Right lobe of liver (tissue), 6 donors: ENCODE results near the gene DHRS3. TPM values are rescaled to one million over a fixed set of nuclear protein-coding genes. Genes with fewer than 3 reads are reported as not detected.
"Not testable (repeated sequence)": the region's sequence is repeated elsewhere in the genome, so short reads cannot be mapped to it uniquely, and the experiment has no call there.

ENCODE experiments used
- ATAC-seq, 4 donors: fragments of 200-7000 bp; cut with Tn5 transposase; one replicate each; pipeline ENCODE4 v1.9.1; 2020; ENCODE audit warnings: mild to moderate bottlenecking in 4 of 4, moderate library complexity in 4 of 4
- DNase-seq, 3 donors: peaks; one replicate each; pipeline ENCODE4 v3.0.0-alpha.2; 2020
- H3K27ac ChIP-seq, 3 donors: fragments of 200-600 bp; one replicate each; pipeline ENCODE4 v1.8.0; 2022
- H3K27me3 ChIP-seq, 2 donors: fragments of 200-600 bp; one replicate each; pipeline ENCODE4 v1.8.0; 2022
- H3K36me3 ChIP-seq, 4 donors: fragments of 200-600 bp; sonication (generic) in 1 of 4; one replicate each; pipeline versions ENCODE4 v1.5.1 to v1.8.0; 2017 to 2022; ENCODE audit warnings: control low read depth in 1 of 4
- H3K4me1 ChIP-seq, 4 donors: fragments of 200-600 bp; sonication (generic) in 1 of 4; one replicate each; pipeline versions ENCODE4 v1.5.1 to v1.8.0; 2017 to 2022; ENCODE audit warnings: control low read depth in 1 of 4
- H3K4me3 ChIP-seq, 3 donors: fragments of 200-600 bp; one replicate each; pipeline ENCODE4 v1.8.0; 2022
- H3K9me3 ChIP-seq, 4 donors: fragments of 200-600 bp; sonication (generic) in 1 of 4; one replicate each; pipeline versions ENCODE4 v1.5.1 to v1.8.0; 2017 to 2022; ENCODE audit warnings: control low read depth in 1 of 4
- CTCF ChIP-seq, 4 donors: fragments of 200-600 bp in 3 of 4; fragments of 450-650 bp in 1 of 4; IDR thresholded peaks; one replicate each; pipeline versions ENCODE4 v1.5.1 to v1.8.0; 2016 to 2022; ENCODE audit warnings: antibody characterized with exemption in 4 of 4, mild to moderate bottlenecking in 2 of 4
- POLR2A ChIP-seq: fragments of 450-650 bp; IDR thresholded peaks from one replicate; pipeline ENCODE4 v1.6.1; 2017; ENCODE audit warnings: antibody characterized with exemption, mild to moderate bottlenecking
- WGBS: methylation state at CpG from one replicate; pipeline ENCODE4 v1.1.6; 2018; ENCODE audit warnings: low coverage, low lambda C conversion rate; ENCODE audit not compliant: insufficient coverage; ENCODE audit errors: missing lambda C conversion rate; 5-methylcytosine and 5-hydroxymethylcytosine counted together
- intact Hi-C, 2 donors: fragments of 100-400 bp; cut with DNase I; formaldehyde crosslinking; loops; one replicate each; pipeline versions ENCODE4 v1.11.2 to v1.14.1; 2022
- total RNA-seq, 6 experiments: library from RNA; depleted of rRNA in 2 of 6; stranded (reverse); fragments of >200 nt in 2 of 6; fragmentation: NEBNext Ultra II Directional in 3 of 6; extraction: Animal tissue kit (Norgen Biotek cat#: 25700) in 3 of 6; gene quantifications; one replicate each; pipeline versions ENCODE4 v1.1.0 to v1.2.4, GENCODE V29; 2016 to 2023
- donor health status: DM: no; HTN: yes; CAD: no.
- donor health status: DM: no; HTN: no; CAD: no.
- donor health status: DM: no; HTN: no; CAD: no.
- donor health status: DM: no; HTN: yes; CAD: no.
- donor health status: DM: no; HTN: yes; CAD: no.

Gene DHRS3
- total RNA-seq, 6 experiments from 2014 or later: 132 to 252 (median 172) TPM

- peak; percentile 57 to 73 (median 66) for ATAC-seq
- no peaks in the 10 kb centered on the region for H3K9me3 ChIP-seq
- TF ChIP-seq POLR2A (peak; percentile 51), CTCF (IDR thresholded peaks at IDR 0.05) (no peak)
- peak; percentile 87 to 94 (median 91) for DNase-seq
- peak overlapping the region; percentile 55 to 95 (median 80) for H3K27ac ChIP-seq
- no peaks in the 10 kb centered on the region for H3K27me3 ChIP-seq
- intact Hi-C loops: loop anchor here (10.0 kb wide), 1 partner anchor 73 kb away; no protein-coding TSS in a partner anchor
- H3K4me3 ChIP-seq: peak overlapping the region; percentile 18 to 49 (median 48)
- H3K4me1 ChIP-seq: peaks cover 0 to 77% (median 19%) of the 10 kb centered on the region in 4 donors
- 33% methylated on average over 1 of the region's 16 CpGs for WGBS
- no peaks in the 10 kb centered on the region for H3K36me3 ChIP-seq
Observed at GRCh38 chr1:12527564-12527963, 90.4 kb downstream of the DHRS3 start.

- H3K4me3 ChIP-seq: peak overlapping the region; percentile 16 to 48 (median 46)
- H3K9me3 ChIP-seq: no peaks in the 10 kb centered on the region
- H3K36me3 ChIP-seq: no peaks in the 10 kb centered on the region
- DNase-seq (peak; percentile 80 to 93 (median 88)), ATAC-seq (peak; percentile 40 to 74 (median 58))
- WGBS: 25% methylated on average over 10 of the region's 13 CpGs
- H3K27me3 ChIP-seq: no peaks in the 10 kb centered on the region
- intact Hi-C loops: loop anchor here (10.0 kb wide), 1 partner anchor 71 kb away; no protein-coding TSS in a partner anchor
- peaks cover 0 to 65% (median 19%) of the 10 kb centered on the region in 4 donors for H3K4me1 ChIP-seq
- peak overlapping the region; percentile 55 to 95 (median 80) for H3K27ac ChIP-seq
- peak; percentile 49 for TF ChIP-seq POLR2A
- TF ChIP-seq CTCF (IDR thresholded peaks at IDR 0.05): no peak
Observed at GRCh38 chr1:12525311-12526181, 92.5 kb downstream of the DHRS3 start.

- Histone ChIP-seq H3K4me3 (no peak overlapping the region), H3K9me3 (no peaks in the 10 kb centered on the region), H3K27ac (peak overlapping the region; percentile 52 to 95 (median 55)), H3K4me1 (peaks cover 0 to 53% (median 14%) of the 10 kb centered on the region in 4 donors), H3K27me3 (no peaks in the 10 kb centered on the region), H3K36me3 (no peaks in the 10 kb centered on the region)
- DNase-seq: no peak
- no peak for ATAC-seq
- WGBS: 100% methylated on average over 2 of the region's 2 CpGs
- no peak for TF ChIP-seq POLR2A
- intact Hi-C loops: loop anchor here (10.0 kb wide), 1 partner anchor 69 kb away; no protein-coding TSS in a partner anchor
Observed at GRCh38 chr1:12524266-12524665, 93.7 kb downstream of the DHRS3 start.

GRCh38 chr1:12522780-12523179 lies 95.2 kb downstream of the DHRS3 start:
- not testable (repeated sequence) for H3K36me3 ChIP-seq, H3K9me3 ChIP-seq, ATAC-seq, H3K27me3 ChIP-seq
- peak overlapping the region in 2 of 3 donors; percentile 26 to 95 for H3K27ac ChIP-seq
- intact Hi-C loops: loop anchor here (10.0 kb wide), 1 partner anchor 68 kb away; no protein-coding TSS in a partner anchor
- H3K4me3 ChIP-seq: peak overlapping the region in 1 of 3 donors; percentile 4
- DNase-seq: peak in 2 of 3 donors; percentile 48 to 53
- WGBS: 56% methylated on average over 9 of the region's 9 CpGs
- peaks cover 0 to 40% (median 14%) of the 10 kb centered on the region in 4 donors for H3K4me1 ChIP-seq

- Histone ChIP-seq H3K4me3 (no peak overlapping the region), H3K9me3 (no peaks in the 10 kb centered on the region), H3K27me3 (no peaks in the 10 kb centered on the region), H3K27ac (no peak overlapping the region), H3K36me3 (no peaks in the 10 kb centered on the region), H3K4me1 (peaks cover 0 to 26% (median 8%) of the 10 kb centered on the region in 4 donors)
- 89% methylated on average over 5 of the region's 5 CpGs for WGBS
- TF ChIP-seq CTCF (IDR thresholded peaks at IDR 0.05) (no peak), POLR2A (no peak)
- DNase-seq: peak in 1 of 3 donors; percentile 28
- intact Hi-C loops: loop anchor here (10.0 kb wide), 1 partner anchor 66 kb away; no protein-coding TSS in a partner anchor
- ATAC-seq: no peak
Observed at GRCh38 chr1:12521096-12521495, 96.9 kb downstream of the DHRS3 start.
